T-cell (primary cell): Measurements from ENCODE around the gene CUX1. TPM values are rescaled to one million over a fixed set of nuclear protein-coding genes. Genes with fewer than 3 reads are reported as not detected.

Experiments used
- ATAC-seq, 4 experiments: fragments of 200-7000 bp in 3 of 4; fragments of 150-1000 bp in 1 of 4; cut with Tn5 transposase; replicated peaks in 1 of 4; 1 replicate in 3 of 4; 2 replicates in 1 of 4; pipeline ENCODE4 v1.10.0; 2021; ENCODE audit warnings: moderate library complexity in 3 of 4, mild to moderate bottlenecking in 2 of 4, moderate number of reproducible peaks in 1 of 4
- CTCF ChIA-PET, 2 donors: fragments of 300-600 bp; sonication (Branson Sonifier 250); formaldehyde crosslinking; loops; one replicate each; lab custom pipeline; 2022; ENCODE audit warnings: antibody characterized with exemption in 2 of 2; lab: Charles Lee
- POLR2A ChIA-PET, 2 donors: fragments of 300-600 bp; sonication (Branson Sonifier 250); formaldehyde crosslinking; loops; one replicate each; lab custom pipeline; 2022; ENCODE audit warnings: antibody characterized with exemption in 2 of 2; lab: Charles Lee
- DNase-seq, 35 experiments: peaks; one replicate each; pipeline versions ENCODE4 v3.0.0 to v3.0.0-alpha.2; 2013 to 2023
- H3K27ac ChIP-seq: one replicate; pipeline ENCODE4 v1.5.1; 2013; ENCODE audit warnings: low read length
- H3K27me3 ChIP-seq, 2 experiments: replicated peaks in 1 of 2; 1 replicate in 1 of 2; 2 replicates in 1 of 2; pipeline versions ENCODE4 v1.6.1 to v1.7.0; 2013; ENCODE audit warnings: low read length in 1 of 2, mixed read lengths in 1 of 2; ENCODE audit not compliant: control insufficient read depth in 2 of 2, insufficient read depth in 2 of 2; ENCODE audit errors: extremely low read depth in 1 of 2
- H3K36me3 ChIP-seq, 2 donors: 1 replicate in 1 of 2; 2 replicates in 1 of 2; pipeline versions ENCODE4 v1.6.1 to v1.7.0; 2013; ENCODE audit warnings: low read length in 1 of 2; ENCODE audit not compliant: control insufficient read depth in 2 of 2, insufficient read depth in 1 of 2; ENCODE audit errors: extremely low read depth in 1 of 2
- H3K4me1 ChIP-seq, 2 experiments: 1 replicate in 1 of 2; 2 replicates in 1 of 2; pipeline versions ENCODE4 v1.6.1 to v1.7.0; 2013; ENCODE audit warnings: low read length in 2 of 2, mixed read lengths in 1 of 2; ENCODE audit not compliant: insufficient read depth in 2 of 2, control insufficient read depth in 1 of 2; ENCODE audit errors: extremely low read depth in 1 of 2
- H3K4me3 ChIP-seq, 2 donors: 1 replicate in 1 of 2; 2 replicates in 1 of 2; pipeline versions ENCODE4 v1.5.1 to v1.7.0; 2013; ENCODE audit warnings: mild to moderate bottlenecking in 2 of 2, low read length in 1 of 2, moderate library complexity in 1 of 2; ENCODE audit not compliant: control insufficient read depth in 1 of 2; ENCODE audit errors: extremely low read depth in 1 of 2
- H3K9me3 ChIP-seq: 2 replicates; pipeline ENCODE4 v1.7.0; 2013
- H3K27ac Mint-ChIP-seq, 2 donors: one replicate each; pipeline ENCODE4 v1.8.0; 2020 to 2021; ENCODE audit warnings: mild to moderate bottlenecking in 2 of 2, mixed read lengths in 2 of 2
- H3K27me3 Mint-ChIP-seq, 2 donors: one replicate each; pipeline ENCODE4 v1.8.0; 2021 to 2022; ENCODE audit warnings: mixed read lengths in 2 of 2
- H3K36me3 Mint-ChIP-seq: one replicate; pipeline ENCODE4 v1.8.0; 2021; ENCODE audit warnings: mixed read lengths
- H3K4me1 Mint-ChIP-seq, 3 donors: one replicate each; pipeline ENCODE4 v1.8.0; 2020 to 2022; ENCODE audit warnings: mixed read lengths in 3 of 3, mild to moderate bottlenecking in 1 of 3
- H3K4me3 Mint-ChIP-seq, 3 donors: one replicate each; pipeline ENCODE4 v1.8.0; 2020 to 2022; ENCODE audit warnings: mild to moderate bottlenecking in 3 of 3, mixed read lengths in 3 of 3, moderate library complexity in 3 of 3
- H3K9me3 Mint-ChIP-seq, 3 donors: one replicate each; pipeline ENCODE4 v1.8.0; 2020 to 2022; ENCODE audit warnings: mixed read lengths in 3 of 3
- WGBS: methylation state at CpG from one replicate; pipeline ENCODE4 v1.1.5; 2013; ENCODE audit warnings: missing lambda C conversion rate; ENCODE audit not compliant: insufficient coverage; 5-methylcytosine and 5-hydroxymethylcytosine counted together
- total RNA-seq, 35 experiments: library from RNA in 6 of 35; stranded (reverse) in 6 of 35; fragments of 120-200 nt in 1 of 35; gene quantifications; one replicate each; pipeline versions ENCODE4 v1.2.1 to v1.2.4 and lab custom pipeline; 2013 to 2026

Gene CUX1
- total RNA-seq, 5 donors from 2014 or later (not counting 1 experiment from before 2014, with no cell fraction given): 36.9 to 50.2 (median 42.8) TPM

DNA sequence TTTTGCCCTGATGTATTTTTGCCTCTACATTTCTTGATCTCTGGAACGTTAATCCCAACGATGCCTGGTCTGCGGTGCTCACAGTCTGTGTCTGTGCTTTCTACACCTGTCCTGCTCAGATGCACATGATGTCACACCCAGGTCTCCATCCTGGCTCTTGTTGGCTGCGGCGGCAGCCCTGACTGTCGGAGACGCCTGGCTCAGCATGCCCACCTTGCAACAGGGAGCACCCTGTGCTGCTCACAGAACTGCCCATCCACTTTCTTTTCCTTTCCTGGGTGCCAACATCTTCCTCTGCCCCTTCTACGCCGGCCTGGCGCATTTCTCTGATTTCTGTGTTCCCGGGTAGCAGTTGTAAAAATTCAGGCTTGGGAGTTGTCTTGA is 106.2 kb downstream of the CUX1 start:
- H3K4me3 Mint-ChIP-seq: no peak overlapping the region
- H3K27ac ChIP-seq: no peak overlapping the region
- peaks cover 4 to 10% (median 9%) of the 10 kb centered on the region in 3 donors for H3K4me1 Mint-ChIP-seq
- H3K9me3 Mint-ChIP-seq: no peaks in the 10 kb centered on the region
- DNase-seq (no peak), ATAC-seq (no peak)
- peaks cover 0 to 2% of the 10 kb centered on the region in 2 experiments for H3K4me1 ChIP-seq
- H3K36me3 ChIP-seq: peaks cover 3% of the 10 kb centered on the region in 2 donors
- no peak overlapping the region for H3K27ac Mint-ChIP-seq
- 98% methylated on average over 7 of the region's 11 CpGs for WGBS
- ChIA-PET CTCF (no interaction called here), POLR2A (no interaction called here)
- H3K27me3 Mint-ChIP-seq: no peaks in the 10 kb centered on the region
- H3K36me3 Mint-ChIP-seq: peaks cover 23% of the 10 kb centered on the region
- no peak overlapping the region for H3K4me3 ChIP-seq
- H3K27me3 ChIP-seq: no peaks in the 10 kb centered on the region
- no peaks in the 10 kb centered on the region for H3K9me3 ChIP-seq

GRCh38 chr7:101924171-101924570 is 106.7 kb downstream of the CUX1 start:
- Histone ChIP-seq H3K27ac (no peak overlapping the region), H3K36me3 (peaks cover 3% of the 10 kb centered on the region in 2 donors), H3K4me3 (no peak overlapping the region), H3K9me3 (no peaks in the 10 kb centered on the region), H3K27me3 (no peaks in the 10 kb centered on the region), H3K4me1 (peaks cover 0 to 2% of the 10 kb centered on the region in 2 experiments)
- Mint-ChIP-seq H3K36me3 (peaks cover 20% of the 10 kb centered on the region), H3K27ac (no peak overlapping the region), H3K4me3 (no peak overlapping the region), H3K9me3 (no peaks in the 10 kb centered on the region), H3K27me3 (no peaks in the 10 kb centered on the region), H3K4me1 (peaks cover 4 to 10% (median 9%) of the 10 kb centered on the region in 3 donors)
- ChIA-PET POLR2A (no interaction called here), CTCF (no interaction called here)
- ATAC-seq: no peak
- DNase-seq: no peak
- WGBS: 17% methylated on average over 2 of the region's 9 CpGs

- no peak overlapping the region for H3K27ac Mint-ChIP-seq
These were observed 108.8 kb downstream of the CUX1 start for GRCh38 chr7:101926265-101926664.

GRCh38 chr7:101927389-101927788 is 110.0 kb downstream of the CUX1 start:
- CTCF ChIA-PET: interaction anchor here in 1 of 2 donors (0.6 kb wide), 1 partner anchor 592 kb away, joined by 4 read pairs; no protein-coding TSS in a partner anchor
- no peak overlapping the region for H3K4me3 Mint-ChIP-seq
- H3K36me3 Mint-ChIP-seq: peaks cover 23% of the 10 kb centered on the region
- Histone ChIP-seq H3K36me3 (peaks cover 3% of the 10 kb centered on the region in 2 donors), H3K4me3 (no peak overlapping the region), H3K27ac (no peak overlapping the region), H3K9me3 (no peaks in the 10 kb centered on the region), H3K4me1 (peaks cover 0 to 2% of the 10 kb centered on the region in 2 experiments), H3K27me3 (no peaks in the 10 kb centered on the region)
- DNase-seq (no peak), ATAC-seq (no peak)
- H3K27me3 Mint-ChIP-seq: no peaks in the 10 kb centered on the region
- no peak overlapping the region for H3K27ac Mint-ChIP-seq
- POLR2A ChIA-PET: no interaction called here
- H3K9me3 Mint-ChIP-seq: peaks cover 0 to 5% (median 0%) of the 10 kb centered on the region in 3 donors
- WGBS: 86% methylated on average over 1 of the region's 6 CpGs
- H3K4me1 Mint-ChIP-seq: peaks cover 10 to 14% (median 11%) of the 10 kb centered on the region in 3 donors

More at GRCh38 chr7:101926265-101926664, 108.8 kb downstream of the CUX1 start:
- POLR2A ChIA-PET: no interaction called here
- no CpG with 5 or more reads among the region's 3 CpGs for WGBS
- no peaks in the 10 kb centered on the region for H3K9me3 ChIP-seq
- Mint-ChIP-seq H3K27me3 (no peaks in the 10 kb centered on the region), H3K36me3 (peaks cover 23% of the 10 kb centered on the region), H3K4me3 (no peak overlapping the region), H3K9me3 (peaks cover 0 to 5% (median 0%) of the 10 kb centered on the region in 3 donors), H3K4me1 (peaks cover 4 to 13% (median 10%) of the 10 kb centered on the region in 3 donors)
- H3K27ac ChIP-seq: no peak overlapping the region
- CTCF ChIA-PET: interaction anchor here in 1 of 2 donors (0.6 kb wide), 1 partner anchor 323 kb away, joined by 3 read pairs; no protein-coding TSS in a partner anchor
- H3K4me1 ChIP-seq: peaks cover 0 to 2% of the 10 kb centered on the region in 2 experiments
- no peaks in the 10 kb centered on the region for H3K27me3 ChIP-seq
- H3K4me3 ChIP-seq: no peak overlapping the region
- peaks cover 3% of the 10 kb centered on the region in 2 donors for H3K36me3 ChIP-seq
- DNase-seq: no peak
- no peak for ATAC-seq

DNA sequence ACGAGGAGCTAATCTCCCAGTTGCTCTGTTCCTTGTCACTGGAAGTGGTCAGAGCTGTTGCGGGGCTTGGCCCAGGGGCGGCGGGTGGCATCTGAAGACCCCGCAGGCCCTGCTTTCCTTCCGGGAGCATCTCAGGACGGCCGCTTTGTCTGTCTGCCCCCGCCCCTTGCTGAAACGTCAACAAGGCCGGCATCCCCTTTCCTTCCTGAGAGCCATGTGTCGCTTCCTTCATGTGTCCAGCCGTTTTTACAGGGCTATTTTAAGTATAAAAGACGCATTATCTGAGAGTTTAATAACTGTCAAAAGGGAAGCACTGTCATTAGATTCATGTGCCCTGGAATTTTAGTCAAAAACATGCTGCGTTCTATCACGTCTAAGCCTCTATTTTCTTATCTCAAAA is 110.4 kb downstream of the CUX1 start:
- Mint-ChIP-seq H3K4me3 (no peak overlapping the region), H3K36me3 (peaks cover 23% of the 10 kb centered on the region), H3K4me1 (peaks cover 10 to 15% (median 11%) of the 10 kb centered on the region in 3 donors), H3K27ac (no peak overlapping the region), H3K27me3 (no peaks in the 10 kb centered on the region), H3K9me3 (peaks cover 0 to 5% (median 0%) of the 10 kb centered on the region in 3 donors)
- Histone ChIP-seq H3K36me3 (peaks cover 3% of the 10 kb centered on the region in 2 donors), H3K27ac (no peak overlapping the region), H3K9me3 (no peaks in the 10 kb centered on the region), H3K4me3 (no peak overlapping the region), H3K27me3 (no peaks in the 10 kb centered on the region), H3K4me1 (peaks cover 0 to 2% of the 10 kb centered on the region in 2 experiments)
- POLR2A ChIA-PET: no interaction called here
- WGBS: 87% methylated on average over 11 of the region's 16 CpGs
- CTCF ChIA-PET: interaction anchor here in 1 of 2 donors (0.6 kb wide), 1 partner anchor 592 kb away, joined by 4 read pairs; no protein-coding TSS in a partner anchor
- DNase-seq: no peak
- ATAC-seq: no peak

GRCh38 chr7:101929256-101929655 is 111.8 kb downstream of the CUX1 start:
- Mint-ChIP-seq H3K27me3 (no peaks in the 10 kb centered on the region), H3K36me3 (peaks cover 14% of the 10 kb centered on the region), H3K9me3 (peaks cover 0 to 5% (median 0%) of the 10 kb centered on the region in 3 donors), H3K27ac (no peak overlapping the region), H3K4me1 (peaks cover 4 to 14% (median 11%) of the 10 kb centered on the region in 3 donors), H3K4me3 (no peak overlapping the region)
- WGBS: no CpG with 5 or more reads among the region's 4 CpGs
- no peak for ATAC-seq
- no peak for DNase-seq
- Histone ChIP-seq H3K27ac (no peak overlapping the region), H3K9me3 (no peaks in the 10 kb centered on the region), H3K36me3 (peaks cover 0 to 3% of the 10 kb centered on the region in 2 donors), H3K4me3 (no peak overlapping the region), H3K4me1 (no peaks in the 10 kb centered on the region), H3K27me3 (no peaks in the 10 kb centered on the region)
- ChIA-PET POLR2A (no interaction called here), CTCF (interaction anchor here in 1 of 2 donors (0.6 kb wide), 1 partner anchor 167 kb away, joined by 7 read pairs; no protein-coding TSS in a partner anchor)
